ENCODE measurements around the gene KCNQ1. TPM values are rescaled to one million over a fixed set of nuclear protein-coding genes. Genes with fewer than 3 reads are reported as not detected.

The KCNQ1 gene
- total and polyA plus RNA-seq, 7 donors: 1.1 to 25.2 (median 3.8) TPM

GRCh38 chr11:2788168-2789071 lies 343.6 kb downstream of the KCNQ1 start:
- Histone ChIP-seq H3K9me3 (no peaks in the 10 kb centered on the region), H3K4me1 (peaks cover 0 to 12% (median 10%) of the 10 kb centered on the region in 4 donors), H3K27ac (no peak overlapping the region), H3K4me3 (no peak overlapping the region), H3K36me3 (no peaks in the 10 kb centered on the region), H3K27me3 (no peaks in the 10 kb centered on the region)
- intact Hi-C loops (cut with DNase I): no loop called here
- TF ChIP-seq EP300 (IDR thresholded peaks at IDR 0.05): no peak
- TF ChIP-seq CTCF (IDR thresholded peaks at IDR 0.05): no peak
- TF ChIP-seq POLR2AphosphoS5 (IDR thresholded peaks at IDR 0.05): no peak
- no peak for TF ChIP-seq POLR2A (IDR thresholded peaks at IDR 0.05)
- WGBS, 2 donors: 51 to 56% methylated on average over 22 of the region's 22 CpGs
- peak; percentile 41 for DNase-seq

GRCh38 chr11:2789331-2789730 lies 344.5 kb downstream of the KCNQ1 start:
- peaks cover 0 to 12% (median 10%) of the 10 kb centered on the region in 4 donors for H3K4me1 ChIP-seq
- intact Hi-C loops (cut with DNase I): no loop called here
- 93 to 94% methylated on average over 18 of the region's 18 CpGs for WGBS, 2 donors
- no peaks in the 10 kb centered on the region for H3K36me3 ChIP-seq
- no peaks in the 10 kb centered on the region for H3K27me3 ChIP-seq
- TF ChIP-seq EP300 (IDR thresholded peaks at IDR 0.05) (no peak), POLR2AphosphoS5 (IDR thresholded peaks at IDR 0.05) (no peak), CTCF (IDR thresholded peaks at IDR 0.05) (no peak), POLR2A (IDR thresholded peaks at IDR 0.05) (no peak)
- DNase-seq: peak; percentile 44
- H3K27ac ChIP-seq: no peak overlapping the region
- no peak overlapping the region for H3K4me3 ChIP-seq
- H3K9me3 ChIP-seq: no peaks in the 10 kb centered on the region

- intact Hi-C loops (cut with DNase I): no loop called here
- Histone ChIP-seq H3K4me3 (no peak overlapping the region), H3K36me3 (no peaks in the 10 kb centered on the region), H3K9me3 (no peaks in the 10 kb centered on the region), H3K4me1 (peaks cover 0 to 12% (median 10%) of the 10 kb centered on the region in 4 donors), H3K27me3 (no peaks in the 10 kb centered on the region), H3K27ac (no peak overlapping the region)
- TF ChIP-seq POLR2A (IDR thresholded peaks at IDR 0.05) (no peak), EP300 (IDR thresholded peaks at IDR 0.05) (no peak), CTCF (IDR thresholded peaks at IDR 0.05) (no peak), POLR2AphosphoS5 (IDR thresholded peaks at IDR 0.05) (no peak)
- DNase-seq: peak; percentile 55
- 87 to 90% methylated on average over 6 of the region's 6 CpGs for WGBS, 2 donors
Measured at GRCh38 chr11:2789791-2790567, 345.2 kb downstream of the KCNQ1 start.

GRCh38 chr11:2790568-2790921 lies 345.7 kb downstream of the KCNQ1 start:
- Histone ChIP-seq H3K27ac (no peak overlapping the region), H3K4me1 (peaks cover 0 to 12% (median 10%) of the 10 kb centered on the region in 4 donors), H3K36me3 (no peaks in the 10 kb centered on the region), H3K4me3 (no peak overlapping the region), H3K27me3 (no peaks in the 10 kb centered on the region), H3K9me3 (no peaks in the 10 kb centered on the region)
- intact Hi-C loops (cut with DNase I): no loop called here
- TF ChIP-seq EP300 (IDR thresholded peaks at IDR 0.05) (no peak), POLR2A (IDR thresholded peaks at IDR 0.05) (no peak), CTCF (IDR thresholded peaks at IDR 0.05) (no peak), POLR2AphosphoS5 (IDR thresholded peaks at IDR 0.05) (no peak)
- peak; percentile 44 for DNase-seq
- 97 to 98% methylated on average over 14 of the region's 14 CpGs for WGBS, 2 donors

Measured in sigmoid colon (tissue), 7 donors.